Adrenal gland (tissue), 5 donors: Measurements from ENCODE around the gene VWA8.

Experiments
- POLR2A ChIP-seq, 2 donors: fragments of 450-650 bp; IDR thresholded peaks; one replicate each; pipeline ENCODE4 v1.6.1; 2017; ENCODE audit warnings: antibody characterized with exemption in 2 of 2, mild to moderate bottlenecking in 2 of 2, moderate library complexity in 1 of 2
- TF ChIP-seq, protein P1 (sequence below), 6 experiments: fragments of 450-650 bp in 4 of 6; fragments of 200-600 bp in 2 of 6; sonication (generic) in 1 of 6; IDR thresholded peaks; 1 replicate in 5 of 6; 2 replicates in 1 of 6; pipeline versions ENCODE4 v1.5.1 to v1.8.0; 2016 to 2021; ENCODE audit warnings: antibody characterized with exemption in 6 of 6, mild to moderate bottlenecking in 2 of 6, moderate library complexity in 1 of 6
- donor health status: DM: no; HTN: no; CAD: no.

GRCh38 chr13:41835871-41836270 is 125.0 kb downstream of the VWA8 start:
- TF ChIP-seq, protein P1, sequence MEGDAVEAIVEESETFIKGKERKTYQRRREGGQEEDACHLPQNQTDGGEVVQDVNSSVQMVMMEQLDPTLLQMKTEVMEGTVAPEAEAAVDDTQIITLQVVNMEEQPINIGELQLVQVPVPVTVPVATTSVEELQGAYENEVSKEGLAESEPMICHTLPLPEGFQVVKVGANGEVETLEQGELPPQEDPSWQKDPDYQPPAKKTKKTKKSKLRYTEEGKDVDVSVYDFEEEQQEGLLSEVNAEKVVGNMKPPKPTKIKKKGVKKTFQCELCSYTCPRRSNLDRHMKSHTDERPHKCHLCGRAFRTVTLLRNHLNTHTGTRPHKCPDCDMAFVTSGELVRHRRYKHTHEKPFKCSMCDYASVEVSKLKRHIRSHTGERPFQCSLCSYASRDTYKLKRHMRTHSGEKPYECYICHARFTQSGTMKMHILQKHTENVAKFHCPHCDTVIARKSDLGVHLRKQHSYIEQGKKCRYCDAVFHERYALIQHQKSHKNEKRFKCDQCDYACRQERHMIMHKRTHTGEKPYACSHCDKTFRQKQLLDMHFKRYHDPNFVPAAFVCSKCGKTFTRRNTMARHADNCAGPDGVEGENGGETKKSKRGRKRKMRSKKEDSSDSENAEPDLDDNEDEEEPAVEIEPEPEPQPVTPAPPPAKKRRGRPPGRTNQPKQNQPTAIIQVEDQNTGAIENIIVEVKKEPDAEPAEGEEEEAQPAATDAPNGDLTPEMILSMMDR (IDR thresholded peaks at IDR 0.05) = no peak
- TF ChIP-seq POLR2A (IDR thresholded peaks at IDR 0.05) = no peak
